Natural killer cell treated with Interleukin-12 subunit alpha and Interleukin-12 subunit beta and Interleukin-15 and Interleukin-18, amount 100 ng/mL, for 72 hours (primary cell): ENCODE measurements around the gene INVS. TPM values are rescaled to one million over a fixed set of nuclear protein-coding genes. Genes with fewer than 3 reads are reported as not detected.
"Not testable (repeated sequence)": the region's sequence is repeated elsewhere in the genome, so short reads cannot be mapped to it uniquely, and the experiment has no call there.

Source experiments
- ATAC-seq, 2 donors: fragments of 150-1000 bp; cut with Tn5 transposase in 1 of 2; sonication (Bioruptor Pico), chemical (Tn5 transposase) in 1 of 2; 2 replicates each; pipeline ENCODE4 v1.10.0; 2021
- DNase-seq: peaks from one replicate; pipeline ENCODE4 v3.0.0; 2022; ENCODE audit warnings: low spot score
- H3K27ac Mint-ChIP-seq, 2 donors: 1 replicate in 1 of 2; 2 replicates in 1 of 2; pipeline ENCODE4 v1.8.0; 2022; ENCODE audit warnings: mixed read lengths in 2 of 2, mild to moderate bottlenecking in 1 of 2, moderate library complexity in 1 of 2
- H3K27me3 Mint-ChIP-seq, 2 donors: 1 replicate in 1 of 2; 2 replicates in 1 of 2; pipeline ENCODE4 v1.8.0; 2022; ENCODE audit warnings: mixed read lengths in 2 of 2
- H3K36me3 Mint-ChIP-seq: one replicate; pipeline ENCODE4 v1.8.0; 2022; ENCODE audit warnings: mixed read lengths
- H3K4me1 Mint-ChIP-seq, 2 donors: 1 replicate in 1 of 2; 2 replicates in 1 of 2; pipeline ENCODE4 v1.8.0; 2022; ENCODE audit warnings: low read depth in 2 of 2, mixed read lengths in 2 of 2, mild to moderate bottlenecking in 1 of 2
- H3K4me3 Mint-ChIP-seq: one replicate; pipeline ENCODE4 v1.8.0; 2022; ENCODE audit warnings: mixed read lengths
- H3K9me3 Mint-ChIP-seq: 2 replicates; pipeline ENCODE4 v1.8.0; 2022; ENCODE audit warnings: mixed read lengths
- total RNA-seq, 2 donors: library from RNA; stranded (reverse); gene quantifications; one replicate each; pipeline ENCODE4 v1.2.3, GENCODE V29; 2022

The INVS gene
- total RNA-seq, 2 donors from 2014 or later = 22.1 to 32.8 TPM

GRCh38 chr9:100236986-100237385 lies 137.9 kb downstream of the INVS start:
- H3K36me3 Mint-ChIP-seq = peaks cover 42% of the 10 kb centered on the region

GRCh38 chr9:100240512-100240911 lies 141.5 kb downstream of the INVS start:
- Mint-ChIP-seq H3K27me3 (no peaks in the 10 kb centered on the region), H3K36me3 (peaks cover 17% of the 10 kb centered on the region), H3K4me1 (no peaks in the 10 kb centered on the region), H3K4me3 (no peak overlapping the region), H3K27ac (no peak overlapping the region), H3K9me3 (no peaks in the 10 kb centered on the region)
- ATAC-seq (no peak), DNase-seq (no peak)

More at GRCh38 chr9:100236986-100237385, 137.9 kb downstream of the INVS start:
- not testable (repeated sequence) for H3K27ac Mint-ChIP-seq, ATAC-seq, H3K4me1 Mint-ChIP-seq, H3K4me3 Mint-ChIP-seq, H3K9me3 Mint-ChIP-seq, DNase-seq, H3K27me3 Mint-ChIP-seq

- no peaks in the 10 kb centered on the region for H3K4me1 Mint-ChIP-seq
- no peak overlapping the region for H3K4me3 Mint-ChIP-seq
- DNase-seq (no peak), ATAC-seq (no peak)
- no peaks in the 10 kb centered on the region for H3K27me3 Mint-ChIP-seq
- no peak overlapping the region for H3K27ac Mint-ChIP-seq
- no peaks in the 10 kb centered on the region for H3K9me3 Mint-ChIP-seq
- peaks cover 7% of the 10 kb centered on the region for H3K36me3 Mint-ChIP-seq
Observed at GRCh38 chr9:100267211-100267610, 168.2 kb downstream of the INVS start.

GRCh38 chr9:100268271-100268670 lies 169.2 kb downstream of the INVS start:
- H3K4me3 Mint-ChIP-seq = no peak overlapping the region
- no peaks in the 10 kb centered on the region for H3K4me1 Mint-ChIP-seq
- ATAC-seq (no peak), DNase-seq (no peak)
- H3K27ac Mint-ChIP-seq = no peak overlapping the region
- peaks cover 9% of the 10 kb centered on the region for H3K36me3 Mint-ChIP-seq
- H3K27me3 Mint-ChIP-seq = no peaks in the 10 kb centered on the region
- H3K9me3 Mint-ChIP-seq = no peaks in the 10 kb centered on the region

GRCh38 chr9:100269656-100270055 lies 170.6 kb downstream of the INVS start:
- H3K27me3 Mint-ChIP-seq = no peaks in the 10 kb centered on the region
- no peak for DNase-seq
- H3K27ac Mint-ChIP-seq = no peak overlapping the region
- no peak overlapping the region for H3K4me3 Mint-ChIP-seq
- no peaks in the 10 kb centered on the region for H3K4me1 Mint-ChIP-seq
- H3K36me3 Mint-ChIP-seq = peaks cover 5% of the 10 kb centered on the region
- no peak for ATAC-seq
- H3K9me3 Mint-ChIP-seq = no peaks in the 10 kb centered on the region

GRCh38 chr9:100277166-100277979 lies 178.3 kb downstream of the INVS start:
- ATAC-seq = no peak
- Mint-ChIP-seq H3K4me1 (peaks cover 0 to 3% of the 10 kb centered on the region in 2 donors), H3K9me3 (no peaks in the 10 kb centered on the region), H3K27me3 (no peaks in the 10 kb centered on the region), H3K4me3 (no peak overlapping the region), H3K27ac (peak overlapping the region in 1 of 2 donors; percentile 20), H3K36me3 (peaks cover 21% of the 10 kb centered on the region)
- no peak for DNase-seq

- DNase-seq = no peak
- H3K4me1 Mint-ChIP-seq = peaks cover 0 to 3% of the 10 kb centered on the region in 2 donors
Observed at GRCh38 chr9:100281066-100281465, 182.0 kb downstream of the INVS start.

GRCh38 chr9:100281676-100282387 lies 182.8 kb downstream of the INVS start:
- Mint-ChIP-seq H3K9me3 (no peaks in the 10 kb centered on the region), H3K36me3 (peaks cover 37% of the 10 kb centered on the region), H3K27me3 (no peaks in the 10 kb centered on the region), H3K4me3 (no peak overlapping the region), H3K27ac (no peak overlapping the region), H3K4me1 (peaks cover 0 to 4% of the 10 kb centered on the region in 2 donors)
- ATAC-seq (no peak), DNase-seq (no peak)

More at GRCh38 chr9:100281066-100281465, 182.0 kb downstream of the INVS start:
- peaks cover 36% of the 10 kb centered on the region for H3K36me3 Mint-ChIP-seq
- H3K27ac Mint-ChIP-seq = no peak overlapping the region
- H3K9me3 Mint-ChIP-seq = no peaks in the 10 kb centered on the region
- no peaks in the 10 kb centered on the region for H3K27me3 Mint-ChIP-seq
- ATAC-seq = no peak
- H3K4me3 Mint-ChIP-seq = no peak overlapping the region

GRCh38 chr9:100282388-100282719 lies 183.3 kb downstream of the INVS start:
- no peaks in the 10 kb centered on the region for H3K27me3 Mint-ChIP-seq
- no peak overlapping the region for H3K4me3 Mint-ChIP-seq
- H3K36me3 Mint-ChIP-seq = peaks cover 36% of the 10 kb centered on the region
- DNase-seq (no peak), ATAC-seq (no peak)
- no peak overlapping the region for H3K27ac Mint-ChIP-seq
- peaks cover 0 to 6% of the 10 kb centered on the region in 2 donors for H3K4me1 Mint-ChIP-seq
- H3K9me3 Mint-ChIP-seq = no peaks in the 10 kb centered on the region

- no peak for DNase-seq
- no peaks in the 10 kb centered on the region for H3K9me3 Mint-ChIP-seq
- H3K36me3 Mint-ChIP-seq = peaks cover 44% of the 10 kb centered on the region
Observed at GRCh38 chr9:100284247-100284646, 185.2 kb downstream of the INVS start.

GRCh38 chr9:100285080-100285479 lies 186.0 kb downstream of the INVS start:
- ATAC-seq = no peak
- Mint-ChIP-seq H3K36me3 (peaks cover 48% of the 10 kb centered on the region), H3K27me3 (no peaks in the 10 kb centered on the region), H3K4me1 (peaks cover 0 to 9% of the 10 kb centered on the region in 2 donors), H3K4me3 (no peak overlapping the region), H3K9me3 (no peaks in the 10 kb centered on the region), H3K27ac (no peak overlapping the region)
- no peak for DNase-seq

More at GRCh38 chr9:100284247-100284646, 185.2 kb downstream of the INVS start:
- H3K27ac Mint-ChIP-seq = no peak overlapping the region
- peaks cover 0 to 9% of the 10 kb centered on the region in 2 donors for H3K4me1 Mint-ChIP-seq
- H3K4me3 Mint-ChIP-seq = no peak overlapping the region
- no peaks in the 10 kb centered on the region for H3K27me3 Mint-ChIP-seq
- ATAC-seq = no peak

GRCh38 chr9:100285601-100286000 lies 186.6 kb downstream of the INVS start:
- no peaks in the 10 kb centered on the region for H3K9me3 Mint-ChIP-seq
- H3K4me3 Mint-ChIP-seq = no peak overlapping the region
- peaks cover 0 to 9% of the 10 kb centered on the region in 2 donors for H3K4me1 Mint-ChIP-seq
- peaks cover 49% of the 10 kb centered on the region for H3K36me3 Mint-ChIP-seq
- no peaks in the 10 kb centered on the region for H3K27me3 Mint-ChIP-seq
- H3K27ac Mint-ChIP-seq = no peak overlapping the region
- ATAC-seq = no peak
- no peak for DNase-seq

GRCh38 chr9:100286257-100286656 lies 187.2 kb downstream of the INVS start:
- Mint-ChIP-seq H3K4me3 (no peak overlapping the region), H3K27ac (no peak overlapping the region), H3K27me3 (no peaks in the 10 kb centered on the region), H3K36me3 (peaks cover 50% of the 10 kb centered on the region), H3K4me1 (peaks cover 0 to 9% of the 10 kb centered on the region in 2 donors), H3K9me3 (no peaks in the 10 kb centered on the region)
- no peak for ATAC-seq
- DNase-seq = no peak

- no peak overlapping the region for H3K27ac Mint-ChIP-seq
- H3K4me1 Mint-ChIP-seq = peaks cover 0 to 9% of the 10 kb centered on the region in 2 donors
- ATAC-seq (no peak), DNase-seq (no peak)
- no peak overlapping the region for H3K4me3 Mint-ChIP-seq
- H3K9me3 Mint-ChIP-seq = no peaks in the 10 kb centered on the region
- peaks cover 58% of the 10 kb centered on the region for H3K36me3 Mint-ChIP-seq
- no peaks in the 10 kb centered on the region for H3K27me3 Mint-ChIP-seq
Observed at GRCh38 chr9:100287186-100287585, 188.1 kb downstream of the INVS start.
